ENCODE data around the gene PAF1. TPM values are rescaled to one million over a fixed set of nuclear protein-coding genes. Genes with fewer than 3 reads are reported as not detected.
"Not testable (repeated sequence)": the region's sequence is repeated elsewhere in the genome, so short reads cannot be mapped to it uniquely, and the experiment has no call there.

Gene PAF1
- total RNA-seq, 3 donors from 2014 or later, result 48.0 to 50.8 (median 50.2) TPM

- H3K4me1 Mint-ChIP-seq (ENCODE audit: low read depth), result peaks cover 15% of the 10 kb centered on the region
- ATAC-seq, result no peak
- DNase-seq, result no peak
- no peak overlapping the region for H3K4me3 Mint-ChIP-seq
- no peaks in the 10 kb centered on the region for H3K27me3 Mint-ChIP-seq (ENCODE audit: low read depth)
- H3K36me3 Mint-ChIP-seq (ENCODE audit: insufficient read depth), result peaks cover 34% of the 10 kb centered on the region
- no peaks in the 10 kb centered on the region for H3K9me3 Mint-ChIP-seq
These were observed 5.1 kb downstream of the PAF1 start for GRCh38 chr19:39385629-39386411.

- H3K4me3 Mint-ChIP-seq, result no peak overlapping the region
- H3K27me3 Mint-ChIP-seq (ENCODE audit: low read depth), result no peaks in the 10 kb centered on the region
- H3K9me3 Mint-ChIP-seq, result no peaks in the 10 kb centered on the region
- ATAC-seq, result no peak
- H3K36me3 Mint-ChIP-seq (ENCODE audit: insufficient read depth), result peaks cover 35% of the 10 kb centered on the region
- DNase-seq, result no peak
- H3K4me1 Mint-ChIP-seq (ENCODE audit: low read depth), result peaks cover 10% of the 10 kb centered on the region
These were observed 5.9 kb downstream of the PAF1 start for GRCh38 chr19:39384839-39385568.

GRCh38 chr19:39382991-39383828 lies 7.7 kb downstream of the PAF1 start:
- no peaks in the 10 kb centered on the region for H3K9me3 Mint-ChIP-seq
- peaks cover 3% of the 10 kb centered on the region for H3K4me1 Mint-ChIP-seq (ENCODE audit: low read depth)
- peaks cover 33% of the 10 kb centered on the region for H3K36me3 Mint-ChIP-seq (ENCODE audit: insufficient read depth)
- H3K4me3 Mint-ChIP-seq, result no peak overlapping the region
- no peak for DNase-seq
- ATAC-seq, result no peak
- H3K27me3 Mint-ChIP-seq (ENCODE audit: low read depth), result no peaks in the 10 kb centered on the region

GRCh38 chr19:39381910-39382611 lies 8.8 kb downstream of the PAF1 start:
- no peak overlapping the region for H3K4me3 Mint-ChIP-seq
- H3K36me3 Mint-ChIP-seq (ENCODE audit: insufficient read depth), result peaks cover 38% of the 10 kb centered on the region
- no peaks in the 10 kb centered on the region for H3K27me3 Mint-ChIP-seq (ENCODE audit: low read depth)
- no peaks in the 10 kb centered on the region for H3K9me3 Mint-ChIP-seq
- peaks cover 3% of the 10 kb centered on the region for H3K4me1 Mint-ChIP-seq (ENCODE audit: low read depth)
- ATAC-seq (no peak), DNase-seq (no peak)

GRCh38 chr19:39380521-39381502 lies 10.1 kb downstream of the PAF1 start:
- peaks cover 37% of the 10 kb centered on the region for H3K36me3 Mint-ChIP-seq (ENCODE audit: insufficient read depth)
- ATAC-seq (no peak), DNase-seq (no peak)
- no peak overlapping the region for H3K4me3 Mint-ChIP-seq
- no peaks in the 10 kb centered on the region for H3K9me3 Mint-ChIP-seq
- H3K4me1 Mint-ChIP-seq (ENCODE audit: low read depth), result no peaks in the 10 kb centered on the region
- H3K27me3 Mint-ChIP-seq (ENCODE audit: low read depth), result no peaks in the 10 kb centered on the region

GRCh38 chr19:39379865-39380396 lies 11.0 kb downstream of the PAF1 start:
- H3K27me3 Mint-ChIP-seq (ENCODE audit: low read depth), result no peaks in the 10 kb centered on the region
- no peaks in the 10 kb centered on the region for H3K9me3 Mint-ChIP-seq
- H3K4me3 Mint-ChIP-seq, result no peak overlapping the region
- no peak for ATAC-seq
- H3K36me3 Mint-ChIP-seq (ENCODE audit: insufficient read depth), result peaks cover 33% of the 10 kb centered on the region
- no peak for DNase-seq
- H3K4me1 Mint-ChIP-seq (ENCODE audit: low read depth), result no peaks in the 10 kb centered on the region

GRCh38 chr19:39379366-39379765 lies 11.5 kb downstream of the PAF1 start:
- not testable (repeated sequence) for H3K4me1 Mint-ChIP-seq (ENCODE audit: low read depth); H3K27me3 Mint-ChIP-seq (ENCODE audit: low read depth); DNase-seq; H3K9me3 Mint-ChIP-seq; H3K4me3 Mint-ChIP-seq; ATAC-seq
- H3K36me3 Mint-ChIP-seq (ENCODE audit: insufficient read depth), result peaks cover 34% of the 10 kb centered on the region

GRCh38 chr19:39377373-39378362 lies 13.2 kb downstream of the PAF1 start:
- no peak for ATAC-seq
- no peaks in the 10 kb centered on the region for H3K27me3 Mint-ChIP-seq (ENCODE audit: low read depth)
- no peak for DNase-seq
- H3K36me3 Mint-ChIP-seq (ENCODE audit: insufficient read depth), result peaks cover 37% of the 10 kb centered on the region
- no peak overlapping the region for H3K4me3 Mint-ChIP-seq
- no peaks in the 10 kb centered on the region for H3K9me3 Mint-ChIP-seq
- H3K4me1 Mint-ChIP-seq (ENCODE audit: low read depth), result no peaks in the 10 kb centered on the region

- Mint-ChIP-seq H3K4me3 (no peak overlapping the region), H3K9me3 (no peaks in the 10 kb centered on the region), H3K36me3 (ENCODE audit: insufficient read depth) (peaks cover 40% of the 10 kb centered on the region), H3K4me1 (ENCODE audit: low read depth) (no peaks in the 10 kb centered on the region), H3K27me3 (ENCODE audit: low read depth) (no peaks in the 10 kb centered on the region)
- DNase-seq (no peak), ATAC-seq (no peak)
These were observed 15.0 kb downstream of the PAF1 start for GRCh38 chr19:39375929-39376328.

- H3K4me3 Mint-ChIP-seq, result no peak overlapping the region
- no peaks in the 10 kb centered on the region for H3K27me3 Mint-ChIP-seq (ENCODE audit: low read depth)
- H3K4me1 Mint-ChIP-seq (ENCODE audit: low read depth), result no peaks in the 10 kb centered on the region
- H3K9me3 Mint-ChIP-seq, result no peaks in the 10 kb centered on the region
- peaks cover 48% of the 10 kb centered on the region for H3K36me3 Mint-ChIP-seq (ENCODE audit: insufficient read depth)
- DNase-seq, result no peak
- no peak for ATAC-seq
These were observed 18.0 kb downstream of the PAF1 start for GRCh38 chr19:39372941-39373340.

GRCh38 chr19:39372047-39372802 lies 18.7 kb downstream of the PAF1 start:
- no peak for ATAC-seq
- H3K27me3 Mint-ChIP-seq (ENCODE audit: low read depth), result no peaks in the 10 kb centered on the region
- peaks cover 43% of the 10 kb centered on the region for H3K36me3 Mint-ChIP-seq (ENCODE audit: insufficient read depth)
- DNase-seq, result no peak
- no peak overlapping the region for H3K4me3 Mint-ChIP-seq
- no peaks in the 10 kb centered on the region for H3K4me1 Mint-ChIP-seq (ENCODE audit: low read depth)
- H3K9me3 Mint-ChIP-seq, result no peaks in the 10 kb centered on the region

All from activated T-cell treated with anti-CD3 and anti-CD28 coated beads, Interleukin-2, amount 50 U/mL, for 4 hours (primary cell).